Muscle of back (tissue), 11 donors: Measurements from ENCODE around the gene BARX2. TPM values are rescaled to one million over a fixed set of nuclear protein-coding genes. Genes with fewer than 3 reads are reported as not detected.

ENCODE experiments used
- DNase-seq, 3 donors: peaks; one replicate each; pipeline versions ENCODE4 v3.0.0 to v3.0.0-alpha.2; 2013
- polyA plus RNA-seq, 10 donors: library from polyadenylated mRNA; unstranded; fragments of 120-200 nt; gene quantifications; one replicate each; pipeline ENCODE4 v1.2.1, GENCODE V29; 2013; ENCODE audit not compliant: insufficient read length in 10 of 10

BARX2 gene
- polyA plus RNA-seq, 10 donors, result 0.12 to 15.2 (median 1.2) TPM

GRCh38 chr11:129395432-129395831, 19.8 kb downstream of the BARX2 start:
- DNase-seq, result no peak

GRCh38 chr11:129395883-129396282, 20.2 kb downstream of the BARX2 start:
- DNase-seq, result no peak

DNA sequence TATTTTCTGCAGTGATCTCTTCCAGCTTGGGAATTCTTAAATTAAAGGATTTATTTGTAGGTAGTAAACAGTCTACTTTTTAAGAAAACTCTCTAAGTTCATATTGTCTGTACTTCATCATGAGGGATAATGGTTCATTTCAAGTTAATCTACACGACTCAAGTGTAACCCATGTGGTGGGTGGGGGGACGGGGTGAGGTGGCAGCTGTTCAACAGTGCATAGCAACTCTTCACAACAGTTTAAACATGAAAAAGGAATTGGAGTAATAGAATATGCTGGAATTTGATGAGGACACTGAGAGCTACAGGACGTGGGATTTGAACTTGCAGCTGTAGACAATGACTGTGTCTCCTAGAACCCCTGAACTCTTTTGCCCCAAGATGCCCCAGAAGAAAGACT, 20.8 kb downstream of the BARX2 start:
- DNase-seq, result no peak

- no peak for DNase-seq
Observed at GRCh38 chr11:129402206-129403171, 26.8 kb downstream of the BARX2 start.

GRCh38 chr11:129404731-129405130, 29.1 kb downstream of the BARX2 start:
- DNase-seq, result no peak

- DNase-seq, result no peak
Observed at GRCh38 chr11:129408865-129409444, 33.3 kb downstream of the BARX2 start.

GRCh38 chr11:129410395-129410960, 34.8 kb downstream of the BARX2 start:
- no peak for DNase-seq

GRCh38 chr11:129412494-129412893, 36.8 kb downstream of the BARX2 start:
- DNase-seq, result no peak

GRCh38 chr11:129414144-129414872, 38.7 kb downstream of the BARX2 start:
- no peak for DNase-seq

DNA sequence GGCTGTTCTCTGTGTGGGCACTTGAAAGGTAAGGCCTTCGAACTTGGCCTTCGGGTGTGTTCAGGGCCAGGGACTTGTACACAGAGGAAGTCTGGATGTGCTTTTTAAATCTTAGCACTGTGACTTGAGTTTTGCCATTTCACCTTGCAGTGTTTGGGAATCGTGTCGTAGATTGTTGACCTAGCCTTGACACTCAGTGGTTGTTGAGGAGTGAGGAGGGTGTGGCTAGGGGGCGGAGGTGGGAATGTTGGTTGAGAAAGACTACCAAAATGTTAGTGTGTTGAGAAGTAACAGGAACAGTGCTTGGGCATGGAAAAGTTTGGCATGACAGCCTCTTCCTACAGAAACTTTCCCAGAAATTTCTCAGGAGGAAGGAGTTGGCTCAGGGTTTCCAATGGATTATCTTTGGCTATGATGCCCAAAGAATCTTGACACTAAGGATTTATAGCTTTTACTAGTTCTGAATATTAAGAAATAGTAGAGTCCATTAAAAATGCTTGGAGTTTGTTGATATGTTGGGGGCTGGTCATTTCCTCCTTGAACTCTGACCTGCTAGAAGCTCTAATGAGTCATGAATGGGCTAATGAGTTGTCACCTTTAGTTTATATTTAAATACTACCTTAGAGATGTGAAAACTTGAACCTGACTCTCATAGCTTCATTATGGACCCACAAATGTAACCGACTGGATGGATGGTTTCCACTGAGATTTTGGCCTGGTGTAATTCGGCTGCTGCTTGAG, 40.6 kb downstream of the BARX2 start:
- DNase-seq, result no peak

DNA sequence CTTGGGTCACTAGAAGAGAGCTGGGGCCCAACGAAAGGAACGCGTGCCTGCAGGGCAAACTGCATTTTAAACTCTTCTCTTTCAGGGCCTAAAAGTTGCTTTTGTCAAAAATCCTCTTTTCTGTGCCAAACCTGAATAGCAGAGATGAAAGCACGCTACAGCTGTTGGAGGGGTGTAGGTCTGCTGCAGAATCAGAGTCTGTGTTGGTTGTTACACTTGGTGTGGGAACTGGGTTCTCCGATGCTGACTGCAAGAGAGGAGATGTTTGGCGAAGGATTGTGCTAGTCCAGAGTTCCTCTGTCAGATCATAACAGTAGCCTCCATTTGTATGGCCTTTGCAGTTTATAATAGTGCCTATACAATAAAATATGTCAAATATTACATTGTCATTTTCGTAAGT, 41.8 kb downstream of the BARX2 start:
- DNase-seq, result no peak

- DNase-seq, result no peak
Observed at GRCh38 chr11:129418039-129418438, 42.4 kb downstream of the BARX2 start.

DNA sequence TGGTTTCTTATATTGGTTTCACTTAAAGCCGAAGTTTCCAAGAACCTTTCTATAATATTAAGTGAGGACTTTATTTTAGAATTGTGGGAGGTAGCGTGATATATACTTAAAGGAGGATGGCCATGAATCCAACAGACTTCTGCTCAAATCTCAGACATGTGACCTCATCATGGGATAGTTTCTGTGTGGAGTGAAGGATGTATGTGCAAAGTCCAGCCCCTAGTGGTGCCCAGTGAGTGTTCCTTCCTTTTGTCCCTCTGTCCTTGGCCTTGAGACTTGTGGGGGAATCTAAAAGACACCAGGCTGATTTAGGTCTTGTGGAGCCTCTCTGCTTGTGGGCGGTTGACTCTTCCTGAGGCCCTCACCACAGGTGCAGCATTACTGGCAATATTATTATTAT, 43.7 kb downstream of the BARX2 start:
- no peak for DNase-seq

GRCh38 chr11:129423426-129423825, 47.8 kb downstream of the BARX2 start:
- no peak for DNase-seq

- DNase-seq, result no peak
Observed at GRCh38 chr11:129425214-129425613, 49.6 kb downstream of the BARX2 start.

DNA sequence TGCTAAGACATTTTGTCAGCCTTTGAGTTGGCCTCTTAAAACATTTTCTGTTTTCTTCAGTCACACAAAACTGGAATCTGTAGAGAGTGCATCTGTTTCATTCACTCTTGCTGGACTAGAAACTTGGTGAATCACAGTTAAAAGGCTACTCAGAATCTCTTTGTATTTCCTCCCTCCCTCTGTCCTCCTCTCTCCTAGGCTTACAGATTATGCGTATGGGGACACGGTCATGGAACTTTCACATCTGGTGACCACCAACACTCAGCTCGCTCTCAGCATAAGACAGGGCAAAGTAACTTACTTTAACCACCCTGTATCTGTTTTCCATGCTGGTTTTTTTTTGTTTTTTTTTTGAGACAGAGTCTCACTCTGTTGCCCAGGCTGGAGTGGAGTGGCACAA, 50.4 kb downstream of the BARX2 start:
- DNase-seq, result no peak

DNA sequence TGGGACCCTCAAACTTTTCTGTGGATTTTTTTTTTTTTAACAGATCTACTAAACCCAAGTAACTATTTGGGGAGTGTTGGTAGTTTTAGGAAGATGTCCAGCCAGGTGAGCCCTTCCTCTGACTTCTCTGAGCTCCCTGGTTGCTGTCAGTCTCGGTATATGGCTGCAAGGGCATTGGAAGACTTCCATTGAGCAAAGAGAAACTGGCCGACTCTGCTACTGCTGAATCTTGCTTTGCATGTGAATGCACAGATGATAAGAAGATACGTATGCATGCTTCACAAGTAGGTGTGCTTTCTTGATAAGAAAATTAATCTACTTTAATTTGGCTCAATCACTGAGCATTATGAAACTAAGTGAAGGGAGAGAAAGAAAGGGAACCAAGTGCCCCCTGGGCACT, 51.1 kb downstream of the BARX2 start:
- DNase-seq, result no peak

DNA sequence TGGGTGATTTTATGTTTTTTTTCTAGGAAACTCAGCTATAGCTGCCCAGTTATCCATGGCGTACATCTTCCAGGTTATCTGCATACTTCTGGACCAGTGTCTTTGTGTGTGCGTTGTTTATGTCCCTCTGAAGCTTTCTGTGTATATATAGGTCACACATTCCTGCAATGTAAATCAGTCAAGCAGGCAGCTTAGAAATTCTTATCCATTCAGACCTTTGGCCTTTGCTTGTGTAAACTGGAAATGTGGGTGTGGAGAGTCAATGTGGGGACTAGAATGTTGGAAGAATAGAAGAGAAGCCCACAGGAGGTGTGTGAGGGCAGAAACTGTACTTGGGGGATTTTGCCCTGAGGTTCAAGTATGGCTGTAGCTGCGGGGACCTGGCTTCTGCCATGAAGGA, 51.7 kb downstream of the BARX2 start:
- DNase-seq, result no peak

DNA sequence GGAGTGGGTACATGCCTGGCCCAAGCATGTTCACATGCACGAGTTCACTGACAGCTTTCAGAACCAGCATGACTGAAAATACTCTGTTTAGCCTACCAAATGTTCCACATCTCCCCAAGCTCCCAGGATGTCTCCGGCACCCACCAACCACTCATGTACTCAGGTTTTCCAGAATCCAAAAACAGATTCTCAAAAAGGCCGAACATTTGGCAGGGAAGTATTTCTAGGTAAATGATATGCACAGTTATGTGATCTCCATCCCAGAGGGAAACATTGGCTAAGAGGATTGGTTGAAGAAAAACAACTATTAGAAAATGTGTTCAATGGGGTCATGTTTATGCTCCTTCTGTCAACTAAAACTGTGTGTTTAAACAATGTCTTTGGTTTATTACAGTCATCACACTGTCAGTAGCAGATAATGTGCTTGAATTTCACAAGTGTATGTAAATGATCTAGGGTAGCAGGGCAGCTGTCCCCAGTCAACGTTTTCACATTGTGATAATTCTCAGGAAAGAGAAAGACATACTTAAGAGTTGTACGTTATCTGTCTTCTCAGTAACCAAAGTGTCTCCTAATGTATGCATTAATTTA, 52.3 kb downstream of the BARX2 start:
- DNase-seq, result no peak

- no peak for DNase-seq
Observed at GRCh38 chr11:129428557-129428956, 52.9 kb downstream of the BARX2 start.
